ENCODE results near the gene MED6. TPM values are rescaled to one million over a fixed set of nuclear protein-coding genes. Genes with fewer than 3 reads are reported as not detected.

The MED6 gene
- total RNA-seq, 1 donor from 2014 or later: 57.1 TPM

DNA sequence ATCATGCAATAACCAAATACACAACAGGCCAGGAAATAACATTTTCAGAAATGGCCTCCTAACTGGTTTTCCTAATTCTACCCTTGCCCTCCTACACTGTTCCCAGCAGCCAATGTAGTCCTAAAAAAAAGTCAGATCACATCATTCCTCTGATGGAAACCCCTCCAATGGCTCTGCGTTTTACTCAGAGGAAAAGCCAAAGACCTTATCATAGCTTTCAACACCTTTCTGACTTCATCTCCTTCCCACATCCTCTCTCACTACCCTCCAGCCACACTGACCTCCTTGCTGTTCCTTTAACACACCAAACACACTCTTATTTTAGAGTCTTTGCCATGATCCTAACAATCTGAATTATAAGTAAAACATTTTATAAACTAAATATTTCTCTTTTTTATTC is 1.1 kb downstream of the MED6 start:
- DNase-seq (ENCODE audit: low spot score): no peak

DNA sequence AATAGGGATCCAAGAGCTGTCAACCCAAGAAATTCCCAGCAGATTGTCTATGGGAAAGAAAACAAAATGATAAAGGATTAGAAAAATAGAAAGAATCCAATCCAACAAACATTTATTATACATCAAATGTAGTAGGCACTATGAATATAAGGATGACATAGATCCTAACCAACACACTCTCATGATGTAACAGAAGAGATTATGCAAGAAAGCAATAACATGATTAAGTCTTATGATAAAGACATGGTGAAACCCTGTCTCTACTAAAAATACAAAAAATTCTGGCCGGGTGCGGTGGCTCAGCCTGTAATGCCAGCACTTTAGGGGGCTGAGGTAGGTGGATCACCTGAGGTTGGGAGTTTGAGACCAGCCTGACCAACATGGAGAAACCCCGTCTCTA is 2.7 kb downstream of the MED6 start:
- DNase-seq (ENCODE audit: low spot score): no peak

DNA sequence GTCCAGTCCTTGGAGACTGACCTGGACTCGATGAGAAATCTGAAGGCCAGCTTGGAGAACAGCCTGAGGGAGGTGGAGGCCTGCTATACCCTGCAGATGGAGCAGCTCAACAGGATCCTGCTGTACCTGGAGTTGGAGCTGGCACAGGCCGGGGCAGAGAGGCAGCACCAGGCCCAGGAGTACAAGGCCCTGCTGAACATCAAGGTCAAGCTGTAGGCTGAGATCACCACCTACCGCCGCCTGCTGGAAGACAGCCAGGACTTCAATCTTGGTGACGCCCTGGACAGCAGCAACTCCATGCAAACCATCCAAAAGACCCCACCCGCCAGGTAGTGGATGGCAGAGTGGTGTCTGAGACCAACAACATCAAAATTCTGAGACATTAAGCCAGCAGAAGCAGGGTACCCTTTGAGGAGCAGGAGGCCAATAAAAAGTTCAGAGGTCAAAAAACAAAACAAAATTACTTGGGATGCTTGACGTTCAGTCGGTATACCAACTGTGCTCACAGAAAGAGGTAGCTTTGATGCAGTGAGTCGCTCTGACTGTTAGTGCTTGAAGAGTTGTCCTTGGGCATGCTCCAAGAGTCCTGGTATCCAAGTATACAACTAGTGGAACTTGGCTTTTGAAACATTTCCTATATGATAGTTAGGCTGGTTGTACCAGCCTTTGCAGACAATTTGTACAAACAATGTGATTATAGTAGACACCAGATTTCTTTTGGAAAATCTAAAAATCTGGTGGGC is 4.8 kb downstream of the MED6 start:
- DNase-seq (ENCODE audit: low spot score): no peak

DNA sequence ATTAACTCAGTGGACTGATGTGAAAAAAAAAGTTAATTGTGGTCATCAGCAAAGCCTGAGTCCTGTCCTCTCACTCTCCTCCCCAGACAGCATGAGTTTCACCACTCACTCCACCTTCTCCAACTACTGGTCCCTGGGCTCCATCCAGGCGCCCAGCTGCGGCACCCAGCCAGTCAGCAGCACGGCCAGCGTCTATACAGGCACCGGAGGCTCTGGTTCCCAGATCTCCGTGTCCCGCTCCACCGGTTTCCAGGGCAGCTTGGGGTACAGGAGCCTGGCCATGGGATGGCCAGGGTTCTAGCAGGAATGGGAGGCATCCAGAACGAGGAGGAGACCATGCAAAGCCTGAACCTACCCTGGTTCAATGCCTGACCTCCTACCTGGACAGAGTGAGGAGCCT is 6.0 kb downstream of the MED6 start:
- DNase-seq (ENCODE audit: low spot score): no peak

DNA sequence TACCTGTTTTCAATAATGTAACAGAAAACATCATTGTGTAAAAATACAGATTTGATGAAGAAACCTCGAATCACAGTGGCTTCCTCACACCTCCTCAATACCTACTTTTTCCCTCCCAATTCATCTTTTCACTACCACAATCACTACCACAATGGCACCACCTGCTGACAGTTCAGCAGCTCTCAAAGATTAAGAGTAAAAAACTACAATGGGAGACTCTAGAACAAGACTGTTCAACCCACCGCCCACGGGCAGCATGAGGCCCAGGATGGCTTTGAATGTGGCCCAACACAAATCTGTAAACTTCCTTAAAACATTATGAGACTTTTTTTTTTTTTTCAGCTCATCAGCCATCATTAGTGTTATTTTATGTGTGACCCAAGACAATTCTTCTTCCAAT is 15.2 kb downstream of the MED6 start:
- no peak for DNase-seq (ENCODE audit: low spot score)

DNA sequence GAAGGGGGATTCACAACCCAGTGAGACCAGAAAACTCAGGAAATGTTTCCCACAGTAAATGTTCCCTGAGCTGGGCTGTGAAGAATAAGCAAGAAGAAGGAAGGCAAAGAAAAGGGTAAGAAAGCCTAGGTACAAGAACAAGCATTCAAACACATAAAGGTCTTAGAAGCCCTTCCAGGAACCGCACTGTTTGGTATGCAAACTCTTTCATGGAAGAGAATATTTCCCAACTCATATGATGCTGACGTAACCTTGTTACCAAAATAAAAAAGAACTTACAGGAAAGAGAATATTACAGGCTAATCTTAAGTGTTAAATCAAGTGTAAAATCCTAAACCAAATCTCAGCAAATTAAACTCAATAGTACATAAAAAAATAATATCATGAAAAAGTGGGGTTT is 23.6 kb downstream of the MED6 start:
- no peak for DNase-seq (ENCODE audit: low spot score)

DNA sequence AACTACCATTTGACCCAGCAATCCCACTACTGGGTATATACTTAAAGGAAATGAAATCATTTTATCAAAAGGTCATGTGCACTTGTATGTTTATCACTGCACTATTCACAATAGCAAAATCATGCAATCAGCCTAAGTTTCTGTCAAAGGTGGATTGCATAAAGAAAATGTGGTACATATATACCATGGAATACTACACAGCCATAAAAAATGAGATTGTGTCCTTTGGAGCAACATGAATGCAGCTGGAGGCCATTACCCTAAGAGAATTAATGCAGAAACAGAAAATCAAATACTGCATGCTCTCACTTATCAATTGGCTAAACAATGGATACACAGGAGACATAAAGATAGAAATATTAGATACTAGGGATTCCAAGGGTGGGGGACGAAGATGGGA is 27.4 kb downstream of the MED6 start:
- no peak for DNase-seq (ENCODE audit: low spot score)

DNA sequence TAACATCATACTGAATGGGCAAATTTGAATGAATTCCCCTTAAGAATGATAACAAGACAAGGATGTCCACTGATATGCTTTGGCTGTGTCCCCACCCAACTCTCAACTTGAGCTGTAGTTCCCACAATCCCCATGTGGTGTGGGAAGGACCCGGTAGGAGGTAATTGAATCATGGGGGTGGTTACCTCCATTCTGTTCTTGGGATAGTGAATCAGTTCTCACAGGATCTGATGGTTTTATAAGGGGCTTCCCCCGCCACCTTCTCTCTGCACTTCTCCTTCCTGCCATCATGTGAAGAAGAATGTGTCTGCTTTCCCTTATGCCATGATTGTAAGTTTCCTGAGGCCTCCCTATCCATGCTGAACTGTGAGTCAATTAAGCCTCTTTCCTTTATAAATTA is 29.3 kb downstream of the MED6 start:
- no peak for DNase-seq (ENCODE audit: low spot score)

DNA sequence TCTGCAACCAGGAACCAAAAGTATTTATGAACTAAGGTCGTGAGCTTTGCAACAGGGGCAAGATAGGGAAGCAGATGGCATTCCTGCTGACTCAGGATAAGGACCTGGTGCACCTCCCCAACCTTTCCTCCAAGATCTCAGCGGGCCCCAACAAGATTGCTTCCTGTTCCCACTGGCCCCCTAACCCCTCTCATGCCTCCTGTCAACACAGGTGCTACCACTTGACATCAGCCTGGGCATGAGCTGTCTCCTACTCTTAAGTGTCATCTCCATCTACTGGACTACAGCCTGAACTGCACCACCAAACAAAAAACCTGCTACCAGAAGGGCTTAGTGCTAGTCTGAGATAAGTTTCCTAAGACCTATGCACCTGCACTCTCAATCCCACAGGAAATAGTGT is 32.7 kb downstream of the MED6 start:
- no peak for DNase-seq (ENCODE audit: low spot score)

DNA sequence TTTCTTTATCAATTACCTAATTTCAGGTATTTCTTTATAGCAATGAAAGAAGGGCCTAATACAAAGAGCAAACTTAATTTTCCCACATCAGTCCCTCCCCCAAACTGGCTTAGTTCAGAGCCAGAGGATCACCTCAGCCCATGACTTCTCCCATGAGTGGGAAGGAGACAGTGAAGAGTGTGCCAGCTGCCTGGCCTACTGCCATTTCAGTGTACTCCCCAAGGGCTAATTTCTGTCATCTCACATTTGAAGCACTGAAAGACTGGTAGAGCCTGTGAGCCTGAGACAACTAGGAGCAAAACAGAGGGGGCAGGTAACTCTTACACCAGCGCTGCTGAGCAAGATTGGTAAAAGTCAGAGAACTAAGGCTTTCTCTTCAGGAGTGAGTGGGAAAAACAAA is 36.6 kb downstream of the MED6 start:
- DNase-seq (ENCODE audit: low spot score): no peak

DNA sequence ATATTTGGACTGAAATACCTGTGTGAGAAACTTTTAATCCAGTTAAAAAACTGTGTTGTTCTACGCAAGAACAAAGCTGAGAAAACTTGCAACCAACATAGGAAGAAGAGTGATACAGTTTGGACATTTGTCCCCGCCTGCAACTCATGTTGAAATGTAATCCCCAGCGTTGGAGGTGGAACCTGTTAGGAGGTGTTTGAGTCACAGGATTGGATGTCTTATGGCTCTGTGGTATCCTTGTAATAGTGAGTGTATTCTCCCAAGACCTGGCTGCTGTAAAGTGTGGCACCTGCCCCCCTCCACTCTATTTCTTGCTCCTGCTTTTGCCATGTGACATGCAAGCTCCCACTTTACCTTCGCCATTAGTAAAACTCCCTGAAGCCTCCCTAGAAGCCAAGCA is 37.0 kb downstream of the MED6 start:
- DNase-seq (ENCODE audit: low spot score): no peak

DNA sequence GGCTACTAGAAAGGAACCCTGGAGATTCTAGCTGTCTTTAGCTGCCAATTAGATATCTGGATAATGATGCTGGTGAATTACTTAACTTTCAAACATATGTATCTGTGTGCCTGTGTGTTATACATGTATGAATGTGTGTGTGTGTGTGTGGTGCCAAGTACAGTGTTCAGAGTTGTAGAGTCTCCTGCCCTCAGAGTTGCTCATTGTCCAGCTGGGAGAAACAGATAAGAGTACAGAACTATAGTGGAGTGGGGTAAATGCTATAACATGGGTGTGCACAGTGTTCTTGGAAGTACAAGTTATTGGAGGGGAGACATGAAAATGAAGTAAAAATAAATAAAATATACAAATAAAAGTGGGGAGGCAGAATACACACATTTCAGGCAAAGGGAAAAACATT is 42.1 kb downstream of the MED6 start:
- DNase-seq (ENCODE audit: low spot score): no peak

DNA sequence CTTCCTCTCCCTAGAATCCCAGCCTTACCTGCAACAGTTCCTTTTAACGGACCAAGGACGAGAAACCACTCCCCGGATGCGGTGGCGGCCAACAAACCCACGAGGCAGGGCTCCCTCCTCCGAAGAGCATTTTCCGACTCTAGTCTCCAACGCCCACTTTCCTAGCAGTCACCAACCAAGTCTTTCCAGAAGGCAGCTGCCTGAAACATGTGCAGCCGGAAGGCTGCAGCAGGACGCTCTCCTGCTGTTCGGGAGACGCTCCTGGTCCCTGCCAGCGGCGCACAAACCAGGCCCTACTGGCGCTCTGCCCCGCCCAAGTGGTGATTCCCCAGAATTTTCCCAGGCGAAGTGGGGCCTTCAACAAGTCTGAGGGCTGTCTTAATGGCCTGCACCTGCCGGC is 44.6 kb downstream of the MED6 start:
- no peak for DNase-seq (ENCODE audit: low spot score)

DNA sequence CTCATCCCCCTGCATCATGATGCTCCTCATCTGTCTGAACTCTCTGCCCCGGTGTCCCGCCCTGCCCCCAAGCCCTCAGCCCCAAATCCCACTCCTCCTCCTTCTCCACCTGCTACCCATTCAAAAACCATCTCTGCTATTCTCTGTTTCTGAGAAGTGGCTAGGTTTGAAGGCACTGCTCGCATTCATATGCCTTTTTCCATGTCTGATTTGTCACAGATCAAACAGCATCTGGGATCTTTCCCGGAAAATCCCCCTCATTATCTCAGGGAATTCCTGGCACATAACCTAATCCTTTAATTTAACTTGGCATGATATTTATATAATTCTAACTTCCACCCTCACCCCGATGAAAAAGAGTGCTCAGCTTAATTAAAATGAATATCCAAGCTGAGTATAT is 62.4 kb downstream of the MED6 start:
- DNase-seq (ENCODE audit: low spot score): no peak

DNA sequence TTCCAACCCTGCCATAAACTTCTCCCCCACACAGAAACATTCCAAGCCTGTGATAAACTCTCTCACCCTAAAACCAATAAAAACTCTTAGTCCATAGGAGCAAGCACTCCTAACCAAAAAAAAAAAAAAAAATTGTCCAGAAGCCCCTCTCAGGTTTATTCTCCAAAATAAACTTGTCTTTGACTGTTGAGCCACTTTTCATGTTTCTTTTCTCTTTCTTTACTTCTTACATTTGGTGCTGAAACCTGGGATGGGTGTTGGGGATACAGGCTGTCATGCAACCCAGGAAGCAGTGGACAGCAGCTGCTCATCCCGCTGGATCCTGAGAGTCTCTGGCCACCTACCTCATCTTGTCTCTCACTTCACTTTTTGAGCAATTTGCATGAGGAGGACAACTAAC is 63.6 kb downstream of the MED6 start:
- DNase-seq (ENCODE audit: low spot score): no peak

DNA sequence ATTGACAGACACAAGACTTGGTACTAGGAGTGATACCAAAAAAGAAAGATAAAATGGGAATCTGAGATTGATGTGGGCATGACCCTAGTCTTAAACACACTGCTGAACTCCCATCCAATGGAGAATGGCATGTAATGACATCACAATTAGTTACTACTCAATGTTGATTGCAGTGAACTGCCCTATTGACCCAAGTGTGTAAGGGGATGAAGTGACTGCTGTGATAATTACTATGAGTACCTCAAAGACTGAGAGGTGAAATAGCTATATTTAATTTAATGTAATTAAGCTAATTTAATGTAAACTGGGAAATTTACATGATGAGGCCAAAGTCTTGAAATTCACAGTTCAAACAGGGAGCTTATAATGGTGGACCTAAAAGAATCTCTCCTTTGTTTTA is 65.6 kb downstream of the MED6 start, which contains the start of gene ADAM20:
ADAM20 (minus strand) TSS at position 101 of the 400 bp plus-strand sequence. CDS start 10,247 bp downstream, outside the sequence.
- DNase-seq (ENCODE audit: low spot score): no peak

Other genes starting within 250 kb of the MED6 start
- gene COX16, start 241.0 kb downstream of the MED6 start, total RNA-seq (ENCODE audit: insufficient read depth, low replicate concordance): 27.0 TPM
- 34.4 TPM for gene SYNJ2BP, start 183.6 kb downstream of the MED6 start, total RNA-seq (ENCODE audit: insufficient read depth, low replicate concordance)
- gene ADAM21, start 148.5 kb downstream of the MED6 start, total RNA-seq (ENCODE audit: insufficient read depth, low replicate concordance): 3.4 TPM
- 1.4 TPM for gene ADAM20, start 65.7 kb downstream of the MED6 start, total RNA-seq (ENCODE audit: insufficient read depth, low replicate concordance)
- gene TTC9, start 41.3 kb upstream of the MED6 start, total RNA-seq (ENCODE audit: insufficient read depth, low replicate concordance): 0.96 TPM
- gene MAP3K9, start 208.9 kb upstream of the MED6 start, total RNA-seq (ENCODE audit: insufficient read depth, low replicate concordance): 2.6 TPM

All from umbilical cord (tissue), 2 donors.